GM18499 (cell line): ENCODE measurements around the gene AKAP13.

Source experiments
- ATAC-seq: cut with Tn5 transposase; IDR thresholded peaks from one replicate; pipeline ENCODE4 v1.9.1; 2021; ENCODE audit warnings: moderate number of reproducible peaks; ENCODE audit not compliant: insufficient read depth, unreplicated experiment

Gene AKAP13

GRCh38 chr15:85383470-85384148 lies 3.2 kb downstream of the AKAP13 start:
- no peak for ATAC-seq

DNA sequence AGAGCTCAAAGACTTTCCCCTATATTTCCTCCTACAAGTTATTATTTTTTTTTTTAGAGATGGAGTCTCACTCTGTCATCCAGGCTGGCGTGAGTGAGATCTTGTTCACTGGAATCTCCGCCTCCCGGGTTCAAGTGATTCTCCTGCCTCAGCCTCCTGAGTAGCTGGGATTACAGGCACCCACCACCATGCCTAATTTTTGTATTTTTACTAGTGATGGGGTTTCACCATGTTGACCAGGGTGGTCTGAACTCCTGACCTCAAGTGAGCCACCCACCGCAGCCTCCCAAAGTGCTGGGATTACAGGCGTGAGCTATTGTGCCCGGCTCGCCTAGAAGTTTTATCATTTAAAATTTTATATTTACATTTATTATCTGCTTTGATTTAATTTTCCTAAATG lies 5.9 kb downstream of the AKAP13 start:
- ATAC-seq: no peak

- no peak for ATAC-seq
These were observed 8.3 kb downstream of the AKAP13 start for GRCh38 chr15:85388566-85389305.

GRCh38 chr15:85389306-85389650 lies 8.9 kb downstream of the AKAP13 start:
- ATAC-seq: no peak

DNA sequence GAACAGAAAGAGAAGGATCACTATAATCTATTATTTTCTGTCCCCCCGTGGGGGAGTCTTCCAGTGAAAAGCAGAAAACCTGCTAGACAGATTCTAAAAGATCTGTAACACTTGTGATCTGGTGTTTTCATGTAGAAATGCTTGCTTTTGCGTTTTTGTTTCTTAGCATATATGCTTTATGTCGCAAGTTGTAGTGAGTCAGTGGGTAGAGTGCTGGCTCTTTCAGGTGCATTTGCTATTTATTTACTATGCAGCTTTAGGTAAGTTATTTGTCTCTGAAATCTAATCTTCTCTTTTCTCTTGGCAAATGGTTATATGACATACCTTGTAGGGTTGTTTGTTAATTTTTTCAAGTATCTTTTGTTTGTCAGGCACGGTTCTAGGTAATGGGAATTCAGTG lies 9.4 kb downstream of the AKAP13 start:
- ATAC-seq: no peak

DNA sequence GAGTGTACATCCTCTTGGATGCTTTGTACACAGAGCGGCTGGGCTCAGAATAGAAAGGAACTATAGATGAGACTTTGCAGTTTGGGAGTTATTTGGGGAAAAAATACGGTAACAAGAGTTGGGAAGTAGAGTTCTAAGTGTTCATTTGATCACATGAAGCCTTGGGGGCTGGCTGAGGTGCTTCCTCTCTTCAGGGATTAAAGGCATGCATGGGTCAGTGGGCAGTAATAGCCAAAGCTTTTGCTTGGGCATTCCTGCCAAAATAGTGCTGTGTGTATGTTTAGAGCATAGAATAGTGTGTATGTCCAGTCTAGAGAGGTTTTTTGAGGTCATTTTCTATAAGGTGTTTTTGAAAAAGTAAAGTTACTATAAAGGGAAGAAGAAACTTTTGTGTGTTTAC lies 12.8 kb downstream of the AKAP13 start:
- ATAC-seq: no peak

DNA sequence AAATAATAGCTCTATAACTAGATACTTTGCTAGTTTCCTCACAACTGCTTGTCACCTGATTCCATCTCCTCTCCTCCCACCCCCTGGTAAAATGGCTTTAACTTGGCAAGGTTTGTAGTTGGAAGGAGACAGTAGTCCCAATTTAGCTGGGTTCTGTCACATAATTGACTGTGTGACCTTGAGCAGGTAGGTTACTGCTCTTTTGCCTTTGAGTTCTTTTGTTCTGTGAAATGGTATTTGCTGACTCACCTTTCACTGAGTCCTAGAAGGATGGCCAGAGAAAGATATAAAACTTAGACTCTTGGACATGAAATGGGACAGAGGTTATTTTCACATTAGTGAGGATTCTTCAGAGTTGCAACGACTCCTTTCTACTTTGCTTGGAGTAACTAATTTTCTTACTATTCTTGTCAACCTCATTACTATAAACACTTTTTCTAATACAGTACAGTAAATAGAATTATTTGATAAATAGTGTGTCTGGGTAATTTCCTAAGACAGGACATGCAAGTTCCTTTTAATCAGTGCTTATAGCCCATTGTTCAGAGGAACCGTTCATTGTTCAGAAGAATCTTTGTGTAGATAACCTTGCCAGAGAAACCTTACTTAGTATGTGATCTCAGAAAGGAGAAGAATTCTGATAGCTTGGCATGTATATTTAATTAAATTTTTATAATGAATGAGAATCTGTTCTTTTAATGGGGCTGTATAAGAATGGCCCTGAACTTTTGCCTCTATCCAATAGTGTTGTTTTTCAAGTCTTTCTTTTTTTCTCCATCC lies 14.3 kb downstream of the AKAP13 start:
- no peak for ATAC-seq

GRCh38 chr15:85396554-85396953 lies 16.2 kb downstream of the AKAP13 start:
- ATAC-seq: no peak

GRCh38 chr15:85397151-85397550 lies 16.7 kb downstream of the AKAP13 start:
- ATAC-seq: no peak

- no peak for ATAC-seq
These were observed 17.5 kb downstream of the AKAP13 start for GRCh38 chr15:85397926-85398325.

GRCh38 chr15:85398822-85399221 lies 18.4 kb downstream of the AKAP13 start:
- ATAC-seq: no peak

- no peak for ATAC-seq
These were observed 19.2 kb downstream of the AKAP13 start for GRCh38 chr15:85399627-85400026.

DNA sequence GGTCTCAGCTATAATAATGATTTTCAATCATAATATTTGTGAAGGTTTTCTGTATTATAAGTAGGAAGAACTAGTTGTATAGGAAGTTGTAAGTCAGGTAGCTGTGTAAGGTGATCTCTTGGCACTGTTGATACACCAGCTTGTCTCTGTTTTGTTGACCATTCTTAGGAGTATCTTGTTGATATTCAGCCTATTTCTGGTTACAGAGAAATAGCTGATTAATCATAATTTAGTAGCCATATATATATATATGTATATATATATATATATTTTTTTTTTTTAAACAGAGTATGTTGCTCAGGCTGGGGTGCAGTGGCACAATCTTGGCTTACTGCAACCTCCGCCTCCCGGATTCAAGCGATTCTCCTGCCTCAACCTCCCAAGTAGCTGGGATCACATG lies 20.2 kb downstream of the AKAP13 start:
- ATAC-seq: no peak

- ATAC-seq: no peak
These were observed 20.8 kb downstream of the AKAP13 start for GRCh38 chr15:85401108-85401774.

GRCh38 chr15:85402195-85402881 lies 21.9 kb downstream of the AKAP13 start:
- no peak for ATAC-seq

DNA sequence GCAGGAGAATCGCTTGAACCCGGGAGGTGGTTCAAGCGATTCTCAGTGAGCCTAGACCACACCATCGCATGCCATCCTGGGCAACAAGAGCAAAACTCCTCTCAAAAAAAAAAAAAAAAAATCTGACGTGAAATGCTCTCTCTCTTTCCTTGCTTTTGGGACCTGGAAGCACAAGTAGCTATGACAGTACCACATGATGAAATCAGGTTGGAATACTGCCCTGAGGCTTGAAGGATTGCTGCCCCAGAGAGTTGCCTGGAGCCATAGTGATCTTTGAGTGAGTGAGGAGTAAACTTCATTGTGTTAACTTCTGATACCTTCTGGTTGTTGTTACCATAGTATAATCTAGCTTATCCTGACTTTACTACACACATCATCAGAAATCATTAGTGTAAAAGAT lies 23.3 kb downstream of the AKAP13 start:
- no peak for ATAC-seq

- ATAC-seq: no peak
These were observed 23.9 kb downstream of the AKAP13 start for GRCh38 chr15:85404176-85404917.

DNA sequence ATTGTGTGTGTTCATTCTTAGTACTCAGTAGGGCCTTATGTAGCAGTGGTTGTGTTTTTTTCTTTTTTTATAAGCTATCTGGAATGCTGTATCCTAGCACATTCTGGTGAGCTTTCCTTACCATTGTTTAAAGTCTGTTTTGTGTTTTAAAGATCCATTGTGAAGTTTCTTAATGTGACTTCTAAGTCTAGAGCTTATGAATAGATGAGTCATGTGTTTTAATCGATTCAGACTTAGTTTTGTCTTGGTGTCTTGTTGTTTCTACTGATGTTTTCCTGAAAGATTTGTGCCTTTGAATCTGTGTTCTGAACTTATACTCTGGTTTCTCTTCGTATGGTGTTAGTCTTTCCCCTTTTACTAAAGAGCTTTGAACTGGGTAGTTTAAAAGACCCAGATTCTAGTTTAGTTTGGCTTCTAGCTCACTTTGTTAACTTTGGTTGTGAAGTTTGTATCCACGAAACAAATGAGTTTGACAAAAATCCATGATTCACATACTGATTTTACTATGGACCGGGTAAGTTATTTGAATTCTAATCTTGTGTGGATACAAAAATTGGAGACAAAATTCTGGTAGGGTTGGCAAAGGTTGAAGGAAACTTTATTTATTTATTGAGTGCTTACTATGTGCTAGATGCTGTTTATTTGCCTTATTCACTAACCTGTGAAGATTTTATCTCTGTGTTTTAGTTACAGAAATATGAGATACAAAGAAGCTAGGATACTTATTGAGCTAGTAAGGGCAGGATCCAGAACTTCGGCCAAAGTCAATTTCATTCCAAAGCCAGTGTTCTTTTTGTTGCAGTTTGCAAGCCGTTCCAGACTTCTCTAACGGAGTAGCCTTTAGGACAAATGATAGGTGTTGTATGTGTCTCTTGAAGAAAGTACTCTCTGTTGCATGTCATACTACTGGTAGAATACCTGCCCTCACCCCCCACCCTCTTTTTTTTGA lies 24.8 kb downstream of the AKAP13 start:
- ATAC-seq: no peak

GRCh38 chr15:85406916-85407315 lies 26.5 kb downstream of the AKAP13 start:
- ATAC-seq: no peak
